TTC549 (cell line): ENCODE results near the gene USP3.
"Not testable (repeated sequence)": the region's sequence is repeated elsewhere in the genome, so short reads cannot be mapped to it uniquely, and the experiment has no call there.

Source experiments
- FAIRE-seq: peaks from 2 replicates; lab custom pipeline; 2012; peaks lifted over from hg19 to GRCh38; lab: Jason Lieb, UNC

USP3 gene

GRCh38 chr15:63476229-63476632 lies 28.2 kb upstream of the USP3 start:
- peak; percentile 91 for FAIRE-seq

- no peak for FAIRE-seq
Observed at GRCh38 chr15:63478243-63478642, 26.1 kb upstream of the USP3 start.

GRCh38 chr15:63480441-63480821 lies 24.0 kb upstream of the USP3 start:
- FAIRE-seq: no peak

- no peak for FAIRE-seq
Observed at GRCh38 chr15:63481105-63481810, 23.1 kb upstream of the USP3 start.

GRCh38 chr15:63482874-63483323 lies 21.5 kb upstream of the USP3 start:
- FAIRE-seq: peak; percentile 70

GRCh38 chr15:63483521-63484371 lies 20.6 kb upstream of the USP3 start:
- peak; percentile 85 for FAIRE-seq

GRCh38 chr15:63484433-63485186 lies 19.8 kb upstream of the USP3 start:
- peak; percentile 63 for FAIRE-seq

- peak; percentile 22 for FAIRE-seq
Observed at GRCh38 chr15:63487076-63487757, 17.2 kb upstream of the USP3 start.

GRCh38 chr15:63487758-63488397 lies 16.5 kb upstream of the USP3 start:
- not testable (repeated sequence) for FAIRE-seq

- no peak for FAIRE-seq
Observed at GRCh38 chr15:63488398-63488960, 15.9 kb upstream of the USP3 start.

GRCh38 chr15:63489352-63489751 lies 15.0 kb upstream of the USP3 start:
- no peak for FAIRE-seq

- FAIRE-seq: no peak
Observed at GRCh38 chr15:63490345-63491034, 13.9 kb upstream of the USP3 start.

GRCh38 chr15:63491116-63491827 lies 13.1 kb upstream of the USP3 start:
- FAIRE-seq: no peak

- FAIRE-seq: no peak
Observed at GRCh38 chr15:63491979-63492378, 12.4 kb upstream of the USP3 start.

GRCh38 chr15:63492541-63493077 lies 11.8 kb upstream of the USP3 start:
- FAIRE-seq: no peak

- FAIRE-seq: no peak
Observed at GRCh38 chr15:63493436-63493835, 11.0 kb upstream of the USP3 start.

- no peak for FAIRE-seq
Observed at GRCh38 chr15:63494408-63494807, 10.0 kb upstream of the USP3 start.

- no peak for FAIRE-seq
Observed at GRCh38 chr15:63495343-63495742, 9.1 kb upstream of the USP3 start.

GRCh38 chr15:63495780-63496488 lies 8.5 kb upstream of the USP3 start:
- no peak for FAIRE-seq
